Activated T-cell treated with anti-CD3 and anti-CD28 coated beads, Interleukin-2, amount 50 U/mL, for 24 hours (primary cell): ENCODE data around the gene BCL2L14.
A peak's percentile ranks its signal among the peaks of the same experiment; 100 is the strongest.

Experiments used
- DNase-seq: peaks from one replicate; pipeline ENCODE4 v3.0.0-alpha.2; 2020
- H3K27ac Mint-ChIP-seq: 2 replicates; pipeline ENCODE4 v1.8.0; 2020; ENCODE audit warnings: mild to moderate bottlenecking, mixed read lengths
- H3K27me3 Mint-ChIP-seq: 2 replicates; pipeline ENCODE4 v1.8.0; 2020; ENCODE audit warnings: mixed read lengths
- H3K36me3 Mint-ChIP-seq: 2 replicates; pipeline ENCODE4 v1.8.0; 2020; ENCODE audit warnings: low read depth, mixed read lengths
- H3K4me1 Mint-ChIP-seq: 2 replicates; pipeline ENCODE4 v1.8.0; 2020; ENCODE audit warnings: low read depth, mixed read lengths
- H3K4me3 Mint-ChIP-seq: 2 replicates; pipeline ENCODE4 v1.8.0; 2020; ENCODE audit warnings: mild to moderate bottlenecking, moderate library complexity, mixed read lengths
- H3K9me3 Mint-ChIP-seq: 2 replicates; pipeline ENCODE4 v1.8.0; 2020; ENCODE audit warnings: mixed read lengths

The BCL2L14 gene

GRCh38 chr12:12070674-12071656 is at the start of gene BCL2L14:
Gene BCL2L14 (plus strand): TSS chr12:12070939. CDS start chr12:12079306, 8,367 bp downstream.
- peak within 1 kb of the TSS; percentile 82 for H3K27ac Mint-ChIP-seq
- peaks cover 22% of the 10 kb centered on the region for H3K4me1 Mint-ChIP-seq
- DNase-seq = peak; percentile 48
- H3K27me3 Mint-ChIP-seq = no peaks in the 10 kb centered on the region
- H3K9me3 Mint-ChIP-seq = no peaks in the 10 kb centered on the region
- no peaks in the 10 kb centered on the region for H3K36me3 Mint-ChIP-seq
- H3K4me3 Mint-ChIP-seq = peak within 1 kb of the TSS; percentile 72

GRCh38 chr12:12022306-12022936 is 48.3 kb upstream of the BCL2L14 start:
- peaks cover 66% of the 10 kb centered on the region for H3K4me1 Mint-ChIP-seq

GRCh38 chr12:12023456-12023855 is 47.3 kb upstream of the BCL2L14 start:
- Mint-ChIP-seq H3K27ac (peak overlapping the region; percentile 63), H3K4me1 (peaks cover 63% of the 10 kb centered on the region), H3K9me3 (peaks cover 9% of the 10 kb centered on the region), H3K4me3 (no peak overlapping the region), H3K36me3 (peaks cover 13% of the 10 kb centered on the region), H3K27me3 (no peaks in the 10 kb centered on the region)
- no peak for DNase-seq

More at GRCh38 chr12:12022306-12022936, 48.3 kb upstream of the BCL2L14 start:
- DNase-seq = no peak
- H3K27ac Mint-ChIP-seq = peak overlapping the region; percentile 56
- H3K27me3 Mint-ChIP-seq = no peaks in the 10 kb centered on the region
- H3K9me3 Mint-ChIP-seq = peaks cover 9% of the 10 kb centered on the region
- H3K4me3 Mint-ChIP-seq = no peak overlapping the region
- H3K36me3 Mint-ChIP-seq = peaks cover 13% of the 10 kb centered on the region

- Mint-ChIP-seq H3K9me3 (peaks cover 9% of the 10 kb centered on the region), H3K4me3 (peak overlapping the region; percentile 37), H3K36me3 (peaks cover 13% of the 10 kb centered on the region), H3K4me1 (peaks cover 75% of the 10 kb centered on the region), H3K27me3 (no peaks in the 10 kb centered on the region), H3K27ac (peak overlapping the region; percentile 47)
- peak; percentile 56 for DNase-seq
These were observed 45.6 kb upstream of the BCL2L14 start for GRCh38 chr12:12024911-12025682.

- DNase-seq = no peak
- Mint-ChIP-seq H3K36me3 (peaks cover 13% of the 10 kb centered on the region), H3K4me1 (peaks cover 69% of the 10 kb centered on the region), H3K9me3 (peaks cover 9% of the 10 kb centered on the region), H3K4me3 (no peak overlapping the region), H3K27ac (no peak overlapping the region), H3K27me3 (no peaks in the 10 kb centered on the region)
These were observed 44.8 kb upstream of the BCL2L14 start for GRCh38 chr12:12025799-12026386.

- no peak for DNase-seq
- Mint-ChIP-seq H3K27ac (no peak overlapping the region), H3K4me1 (peaks cover 66% of the 10 kb centered on the region), H3K4me3 (no peak overlapping the region), H3K36me3 (peaks cover 13% of the 10 kb centered on the region), H3K9me3 (peaks cover 9% of the 10 kb centered on the region), H3K27me3 (no peaks in the 10 kb centered on the region)
These were observed 41.9 kb upstream of the BCL2L14 start for GRCh38 chr12:12028668-12029402.

GRCh38 chr12:12029653-12030052 is 41.1 kb upstream of the BCL2L14 start:
- Mint-ChIP-seq H3K36me3 (peaks cover 13% of the 10 kb centered on the region), H3K27ac (no peak overlapping the region), H3K4me3 (no peak overlapping the region), H3K27me3 (no peaks in the 10 kb centered on the region), H3K4me1 (peaks cover 58% of the 10 kb centered on the region), H3K9me3 (peaks cover 9% of the 10 kb centered on the region)
- no peak for DNase-seq

- Mint-ChIP-seq H3K9me3 (no peaks in the 10 kb centered on the region), H3K4me3 (peak overlapping the region; percentile 69), H3K36me3 (no peaks in the 10 kb centered on the region), H3K27me3 (no peaks in the 10 kb centered on the region), H3K4me1 (peaks cover 54% of the 10 kb centered on the region), H3K27ac (peak overlapping the region; percentile 88)
- peak; percentile 62 for DNase-seq
These were observed 38.4 kb upstream of the BCL2L14 start for GRCh38 chr12:12032260-12032791.

- Mint-ChIP-seq H3K36me3 (no peaks in the 10 kb centered on the region), H3K4me3 (peak overlapping the region; percentile 69), H3K27ac (peak overlapping the region; percentile 88), H3K9me3 (no peaks in the 10 kb centered on the region), H3K27me3 (no peaks in the 10 kb centered on the region), H3K4me1 (peaks cover 51% of the 10 kb centered on the region)
- peak; percentile 80 for DNase-seq
These were observed 37.6 kb upstream of the BCL2L14 start for GRCh38 chr12:12032851-12033797.

- Mint-ChIP-seq H3K36me3 (no peaks in the 10 kb centered on the region), H3K27me3 (no peaks in the 10 kb centered on the region), H3K4me3 (no peak overlapping the region), H3K9me3 (no peaks in the 10 kb centered on the region), H3K27ac (no peak overlapping the region), H3K4me1 (peaks cover 45% of the 10 kb centered on the region)
- DNase-seq = no peak
These were observed 36.9 kb upstream of the BCL2L14 start for GRCh38 chr12:12033824-12034223.

GRCh38 chr12:12034344-12034743 is 36.4 kb upstream of the BCL2L14 start:
- no peak overlapping the region for H3K27ac Mint-ChIP-seq
- H3K36me3 Mint-ChIP-seq = no peaks in the 10 kb centered on the region
- peaks cover 40% of the 10 kb centered on the region for H3K4me1 Mint-ChIP-seq
- H3K9me3 Mint-ChIP-seq = no peaks in the 10 kb centered on the region
- H3K4me3 Mint-ChIP-seq = no peak overlapping the region
- no peaks in the 10 kb centered on the region for H3K27me3 Mint-ChIP-seq
- no peak for DNase-seq

GRCh38 chr12:12035229-12035628 is 35.5 kb upstream of the BCL2L14 start:
- H3K27me3 Mint-ChIP-seq = no peaks in the 10 kb centered on the region
- peaks cover 31% of the 10 kb centered on the region for H3K4me1 Mint-ChIP-seq
- no peak overlapping the region for H3K27ac Mint-ChIP-seq
- H3K9me3 Mint-ChIP-seq = no peaks in the 10 kb centered on the region
- H3K4me3 Mint-ChIP-seq = no peak overlapping the region
- DNase-seq = no peak
- no peaks in the 10 kb centered on the region for H3K36me3 Mint-ChIP-seq
